ENCODE data around the gene MKLN1. TPM values are rescaled to one million over a fixed set of nuclear protein-coding genes. Genes with fewer than 3 reads are reported as not detected.

Gene MKLN1
- total and polyA plus RNA-seq, 2 donors (not counting 1 experiment from before 2014, with no cell fraction given) = 8.5 to 68.4 TPM

GRCh38 chr7:131383417-131384285 lies 56.0 kb downstream of the MKLN1 start:
- Histone ChIP-seq H4K20me1 (ENCODE audit: control insufficient read depth, insufficient read depth, low read length, poor library complexity, severe bottlenecking) (peaks cover 21% of the 10 kb centered on the region), H2AFZ (ENCODE audit: insufficient read depth, low read depth, low read length, poor library complexity, severe bottlenecking) (no peak overlapping the region), H3K4me2 (replicated peaks; ENCODE audit: low read depth, low read length, poor library complexity, severe bottlenecking) (no peak overlapping the region), H3K27ac (ENCODE audit: low read length in 2 of 2) (no peak overlapping the region), H3K27me3 (replicated peaks in 1 of 4; ENCODE audit: control extremely low read depth in 1 of 4, control insufficient read depth in 3 of 4, insufficient read depth in 4 of 4, low read length in 3 of 4) (no peaks in the 10 kb centered on the region), H3K9me3 (ENCODE audit: control extremely low read depth in 1 of 3, control insufficient read depth in 2 of 3, insufficient read depth in 1 of 3, low read length in 2 of 3) (no peaks in the 10 kb centered on the region), H3K4me1 (ENCODE audit: control insufficient read depth in 2 of 2, insufficient read depth in 2 of 2, low read length in 2 of 2) (peaks cover 4 to 8% of the 10 kb centered on the region in 2 donors), H3K9ac (ENCODE audit: low read length) (no peak overlapping the region), H3K4me3 (ENCODE audit: control extremely low read depth in 1 of 5, extremely low read depth in 1 of 5, insufficient read depth in 1 of 5, low read depth in 2 of 5, low read length in 4 of 5) (no peak overlapping the region), H3K79me2 (ENCODE audit: control insufficient read depth, insufficient read depth, low read length) (peaks cover 64% of the 10 kb centered on the region), H3K36me3 (replicated peaks in 1 of 2; ENCODE audit: control extremely low read depth in 1 of 2, control insufficient read depth in 1 of 2, extremely low read depth in 1 of 2, insufficient read depth in 2 of 2, low read length in 1 of 2) (peaks cover 1 to 3% of the 10 kb centered on the region in 2 experiments)
- 78% methylated on average over 1 of the region's 2 CpGs for WGBS (ENCODE audit: insufficient coverage)
- no peak overlapping the region for H3K4me3 Mint-ChIP-seq
- intact Hi-C loops (cut with micrococcal nuclease) = no loop called here
- H3K4me1 Mint-ChIP-seq = peaks cover 17% of the 10 kb centered on the region
- ChIA-PET POLR2A (interaction anchor here (0.6 to 0.8 kb wide), 2 partner anchors 56 to 277 kb away, joined by 3 to 6 read pairs; no protein-coding TSS in a partner anchor), CTCF (no interaction called here)
- TF ChIP-seq CTCF (IDR thresholded peaks at IDR 0.05) (no peak), EZH2 (IDR thresholded peaks at IDR 0.05; ENCODE audit: borderline replicate concordance, insufficient read depth, low read depth, low read length, poor library complexity, severe bottlenecking) (no peak)
- no peaks in the 10 kb centered on the region for H3K27me3 Mint-ChIP-seq
- DNase-seq (peak; percentile 14), ATAC-seq (ENCODE audit: low read depth) (peak; percentile 39)
- H3K9me3 Mint-ChIP-seq (ENCODE audit: insufficient read depth) = no peaks in the 10 kb centered on the region
- H3K27ac Mint-ChIP-seq = peak overlapping the region; percentile 60

- no peaks in the 10 kb centered on the region for H3K9me3 Mint-ChIP-seq (ENCODE audit: insufficient read depth)
- H4K20me1 ChIP-seq (ENCODE audit: control insufficient read depth, insufficient read depth, low read length, poor library complexity, severe bottlenecking) = peaks cover 21% of the 10 kb centered on the region
- DNase-seq = no peak
- H3K36me3 ChIP-seq (replicated peaks in 1 of 2; ENCODE audit: control extremely low read depth in 1 of 2, control insufficient read depth in 1 of 2, extremely low read depth in 1 of 2, insufficient read depth in 2 of 2, low read length in 1 of 2) = peaks cover 0 to 7% of the 10 kb centered on the region in 2 experiments
- H2AFZ ChIP-seq (ENCODE audit: insufficient read depth, low read depth, low read length, poor library complexity, severe bottlenecking) = no peak overlapping the region
- no peaks in the 10 kb centered on the region for H3K27me3 ChIP-seq (replicated peaks in 1 of 4; ENCODE audit: control extremely low read depth in 1 of 4, control insufficient read depth in 3 of 4, insufficient read depth in 4 of 4, low read length in 3 of 4)
- H3K27ac ChIP-seq (ENCODE audit: low read length in 2 of 2) = no peak overlapping the region
- intact Hi-C loops (cut with micrococcal nuclease) = no loop called here
- H3K9me3 ChIP-seq (ENCODE audit: control extremely low read depth in 1 of 3, control insufficient read depth in 2 of 3, insufficient read depth in 1 of 3, low read length in 2 of 3) = no peaks in the 10 kb centered on the region
- no peak overlapping the region for H3K27ac Mint-ChIP-seq
- no peak overlapping the region for H3K4me3 Mint-ChIP-seq
- ATAC-seq (ENCODE audit: low read depth) = no peak
- WGBS (ENCODE audit: insufficient coverage) = 100% methylated on average over 1 of the region's 2 CpGs
- TF ChIP-seq CTCF (IDR thresholded peaks at IDR 0.05) (no peak), EZH2 (IDR thresholded peaks at IDR 0.05; ENCODE audit: borderline replicate concordance, insufficient read depth, low read depth, low read length, poor library complexity, severe bottlenecking) (no peak)
- no peak overlapping the region for H3K4me2 ChIP-seq (replicated peaks; ENCODE audit: low read depth, low read length, poor library complexity, severe bottlenecking)
- peaks cover 4 to 8% of the 10 kb centered on the region in 2 donors for H3K4me1 ChIP-seq (ENCODE audit: control insufficient read depth in 2 of 2, insufficient read depth in 2 of 2, low read length in 2 of 2)
- peaks cover 59% of the 10 kb centered on the region for H3K79me2 ChIP-seq (ENCODE audit: control insufficient read depth, insufficient read depth, low read length)
- POLR2A ChIA-PET = interaction anchor here (0.6 kb wide), 1 partner anchor 278 kb away, joined by 3 read pairs; no protein-coding TSS in a partner anchor
- CTCF ChIA-PET = no interaction called here
- peaks cover 17% of the 10 kb centered on the region for H3K4me1 Mint-ChIP-seq
- no peak overlapping the region for H3K4me3 ChIP-seq (ENCODE audit: control extremely low read depth in 1 of 5, extremely low read depth in 1 of 5, insufficient read depth in 1 of 5, low read depth in 2 of 5, low read length in 4 of 5)
- H3K27me3 Mint-ChIP-seq = no peaks in the 10 kb centered on the region
- H3K9ac ChIP-seq (ENCODE audit: low read length) = no peak overlapping the region
Observed at GRCh38 chr7:131384286-131384635, 56.6 kb downstream of the MKLN1 start.

All from B cell (primary cell).